K562 (cell line): ENCODE measurements around the gene SRBD1. TPM values are rescaled to one million over a fixed set of nuclear protein-coding genes. Genes with fewer than 3 reads are reported as not detected.

ENCODE experiments used
- ATAC-seq: fragments of 200-7000 bp; cut with Tn5 transposase; 3 replicates; pipeline ENCODE4 v1.9.1; 2020; ENCODE audit warnings: moderate library complexity
- BruUV-seq: library from RNA; stranded (reverse); fragments of 400-500 nt; replicated peaks from 2 replicates; lab custom pipeline; 2021; lab: Mats Ljungman, UMichigan
- CTCF ChIA-PET: fragments of 300-600 bp; formaldehyde crosslinking; extraction: SDS; loops from one replicate; lab custom pipeline; 2021; ENCODE audit warnings: low intra/inter-chr PET ratio; lab: Yijun Ruan, JAX
- POLR2A ChIA-PET: fragments of 300-600, 350-650 bp; sonication (Branson Sonifier 250); formaldehyde crosslinking; extraction: SDS; loops from one replicate; lab custom pipeline; 2021; ENCODE audit warnings: antibody characterized with exemption, inconsistent platforms; lab: Yijun Ruan, JAX
- DNase-seq, 4 experiments: peaks; one replicate each; pipeline versions ENCODE4 v3.0.0 to v3.0.0-alpha.2; 2011 to 2018; ENCODE audit warnings: low spot score in 3 of 4, mixed read lengths in 3 of 4; ENCODE audit errors: extremely low read depth in 1 of 4
- FAIRE-seq: peaks from 2 replicates; lab custom pipeline; 2011; peaks lifted over from hg19 to GRCh38; lab: Jason Lieb, UNC
- H2AFZ ChIP-seq: 2 replicates; pipeline ENCODE4 v1.6.0; 2011; ENCODE audit warnings: low read depth, low read length, control low read depth, inconsistent platforms
- H3K27ac ChIP-seq: fragments of 200-600 bp; 3 replicates; pipeline ENCODE4 v1.8.0; 2011; ENCODE audit warnings: low read depth, mild to moderate bottlenecking, control low read depth, inconsistent platforms, low read length, moderate library complexity, mixed read lengths; ENCODE audit errors: extremely low read depth
- H3K27me3 ChIP-seq, 2 experiments: fragments of 300-600 bp in 1 of 2; 2 replicates in 1 of 2; 3 replicates in 1 of 2; pipeline versions ENCODE4 v1.6.0 to v1.8.0; 2011; ENCODE audit warnings: inconsistent platforms in 2 of 2, low read length in 2 of 2, mild to moderate bottlenecking in 1 of 2, mixed read lengths in 1 of 2, moderate library complexity in 1 of 2; ENCODE audit not compliant: control insufficient read depth in 2 of 2, insufficient read depth in 2 of 2
- H3K36me3 ChIP-seq: fragments of 300-600 bp; 3 replicates; pipeline ENCODE4 v1.8.0; 2011; ENCODE audit warnings: mild to moderate bottlenecking, low read length, inconsistent platforms; ENCODE audit not compliant: control insufficient read depth, insufficient read depth
- H3K4me1 ChIP-seq, 2 experiments: fragments of 200-600 bp in 1 of 2; replicated peaks in 1 of 2; 2 replicates in 1 of 2; 3 replicates in 1 of 2; pipeline versions ENCODE4 v1.5.1 to v1.8.0; 2011; ENCODE audit warnings: inconsistent platforms in 2 of 2, low read length in 2 of 2, mild to moderate bottlenecking in 1 of 2, mixed read lengths in 1 of 2, moderate library complexity in 1 of 2; ENCODE audit not compliant: control insufficient read depth in 2 of 2, insufficient read depth in 2 of 2
- H3K4me2 ChIP-seq: 2 replicates; pipeline ENCODE4 v1.6.1; 2011; ENCODE audit warnings: low read length, control low read depth, inconsistent platforms, mixed read lengths; ENCODE audit not compliant: insufficient read depth
- H3K4me3 ChIP-seq: fragments of 200-600 bp; sonication (generic), shearing (Covaris generic); 2 replicates; pipeline ENCODE4 v1.5.1; 2016; ENCODE audit warnings: control low read depth, inconsistent platforms
- H3K79me2 ChIP-seq: fragments of 200-600 bp; 3 replicates; pipeline ENCODE4 v1.8.0; 2011; ENCODE audit warnings: low read length, inconsistent platforms; ENCODE audit not compliant: control insufficient read depth, insufficient read depth
- H3K9ac ChIP-seq, 2 experiments: 2 replicates each; pipeline versions ENCODE4 v1.6.0 to v1.6.1; 2011; ENCODE audit warnings: low read depth in 2 of 2, low read length in 2 of 2, control low read depth in 1 of 2, inconsistent platforms in 1 of 2, mild to moderate bottlenecking in 1 of 2, mixed read lengths in 1 of 2; ENCODE audit not compliant: insufficient read depth in 1 of 2
- H3K9me1 ChIP-seq: one replicate; pipeline ENCODE4 v1.6.0; 2011; ENCODE audit warnings: inconsistent platforms, mild to moderate bottlenecking, low read length, moderate library complexity; ENCODE audit not compliant: control insufficient read depth, insufficient read depth
- H3K9me3 ChIP-seq: replicated peaks from 2 replicates; pipeline ENCODE4 v1.5.1; 2011; ENCODE audit warnings: low read depth, low read length, inconsistent platforms; ENCODE audit not compliant: control insufficient read depth, insufficient read depth
- H4K20me1 ChIP-seq: replicated peaks from 2 replicates; pipeline ENCODE4 v1.6.1; 2011; ENCODE audit warnings: low read length, inconsistent platforms, mixed read lengths; ENCODE audit not compliant: control insufficient read depth, insufficient read depth
- AFF1 ChIP-seq, 2 experiments: fragments of 450-650 bp; IDR thresholded peaks; 2 replicates each; pipeline ENCODE4 v1.6.1; 2018; ENCODE audit warnings: mild to moderate bottlenecking in 2 of 2, low read depth in 1 of 2; ENCODE audit not compliant: partially characterized antibody in 2 of 2
- CBX3 ChIP-seq, 2 experiments: IDR thresholded peaks; 1 replicate in 1 of 2; 2 replicates in 1 of 2; pipeline ENCODE4 v1.6.1; 2012; ENCODE audit warnings: inconsistent platforms in 2 of 2, low read length in 2 of 2, borderline replicate concordance in 1 of 2, control low read depth in 1 of 2
- CCNT2 ChIP-seq: IDR thresholded peaks from 2 replicates; pipeline ENCODE4 v1.6.1; 2011; ENCODE audit warnings: borderline replicate concordance, low read depth, mild to moderate bottlenecking, moderate library complexity, mixed read lengths, low read length; ENCODE audit not compliant: insufficient read length; ENCODE audit errors: extremely low read depth
- CHCHD3 ChIP-seq: fragments of 250-450 bp; sonication (Bioruptor Pico); IDR thresholded peaks from 2 replicates; pipeline ENCODE4 v2.1.2; 2022; ENCODE audit warnings: mild to moderate bottlenecking
- CREB5 ChIP-seq: fragments of 250-450 bp; sonication (Bioruptor Pico); IDR thresholded peaks from 2 replicates; pipeline ENCODE4 v1.5.0; 2020; ENCODE audit warnings: mild to moderate bottlenecking
- IRF2 ChIP-seq: sonication (generic); formaldehyde crosslinking; IDR thresholded peaks from 2 replicates; pipeline ENCODE4 v1.8.1; 2022; ENCODE audit warnings: mild to moderate bottlenecking, missing genetic modification reagents
- KLF16 ChIP-seq: IDR thresholded peaks from 2 replicates; pipeline ENCODE4 v1.6.1; 2016; ENCODE audit warnings: antibody characterized with exemption
- NCOA2 ChIP-seq, 2 experiments: fragments of 450-650 bp; IDR thresholded peaks; 2 replicates each; pipeline ENCODE4 v1.6.1; 2018; ENCODE audit warnings: mild to moderate bottlenecking in 2 of 2, moderate library complexity in 1 of 2; ENCODE audit not compliant: partially characterized antibody in 2 of 2
- NEUROD1 ChIP-seq: fragments of 150-350 bp; IDR thresholded peaks from 2 replicates; pipeline ENCODE4 v1.6.1; 2014; ENCODE audit warnings: borderline replicate concordance, low read length, low read depth; ENCODE audit not compliant: partially characterized antibody
- TARDBP ChIP-seq: fragments of 450-650 bp; IDR thresholded peaks from 2 replicates; pipeline ENCODE4 v1.6.1; 2016
- ZNF23 ChIP-seq: fragments of 250-450 bp; sonication (Bioruptor Pico); IDR thresholded peaks from 2 replicates; pipeline ENCODE4 v1.4.0; 2020; ENCODE audit warnings: mild to moderate bottlenecking
- WGBS: fragments of 100-300 bp; shearing (Covaris generic); methylation state at CpG from one replicate; pipeline ENCODE4 v1.1.6; 2016; ENCODE audit warnings: low coverage, mixed read lengths; ENCODE audit not compliant: insufficient coverage; ENCODE audit errors: missing lambda C conversion rate; 5-methylcytosine and 5-hydroxymethylcytosine counted together
- in situ Hi-C: fragments of 300-500 bp; cut with MboI; formaldehyde crosslinking; loops from 4 replicates; pipeline ENCODE4 v1.15.0; 2018; ENCODE audit warnings: inconsistent platforms, mixed read lengths
- intact Hi-C: fragments of 100-400 bp; cut with micrococcal nuclease; formaldehyde crosslinking; loops from 2 replicates; pipeline ENCODE4 v1.14.2; 2022
- polyA plus RNA-seq, 8 experiments: library from polyadenylated mRNA; depleted of rRNA in 4 of 8; stranded (reverse) in 5 of 8; unstranded in 3 of 8; fragments of >200 nt; fragmentation: Nextera tagmentation in 2 of 8; fragmentation: Illumina TruSeq in 1 of 8; extraction: Ambion mirVana in 2 of 8; extraction: Trizol in 1 of 8; gene quantifications; 2 replicates each; pipeline versions ENCODE4 v1.2.1 to v1.2.3, GENCODE V29; 2011 to 2014; ENCODE audit warnings: inconsistent platforms in 1 of 8, missing spikeins in 1 of 8
- total RNA-seq, 7 experiments: library from RNA; depleted of rRNA in 6 of 7; stranded (reverse); fragments of >200 nt in 6 of 7; fragmentation: Illumina TruSeq in 2 of 7; extraction: Trizol in 2 of 7; gene quantifications; 2 replicates each; pipeline versions ENCODE4 v1.2.1 to v1.2.3, GENCODE V29; 2011 to 2021; ENCODE audit warnings: low replicate concordance in 1 of 7

SRBD1 gene
- total and polyA plus RNA-seq, 9 of the 15 experiments (the other 6 are each of a cell fraction or from before 2014, with no cell fraction given), result 6.9 to 23.2 (median 14.7) TPM

GRCh38 chr2:45571940-45572339, 39.1 kb downstream of the SRBD1 start (continued):
- 0 out of 3 replicates have a peak, but pooled peaks of 1 of the 2 experiments have one; percentile 35 for TF ChIP-seq CBX3 (IDR thresholded peaks at IDR 0.05; ENCODE audit: borderline replicate concordance in 1 of 2, low read length in 2 of 2)
- TF ChIP-seq AFF1 (IDR thresholded peaks at IDR 0.05; ENCODE audit: low read depth in 1 of 2, partially characterized antibody in 2 of 2), result no peak

GRCh38 chr2:45570671-45571334, 40.3 kb downstream of the SRBD1 start:
- no TSS peak for BruUV-seq
- peaks cover 0 to 5% of the 10 kb centered on the region in 2 experiments; a peak in 2 of 5 replicates for H3K4me1 ChIP-seq
- POLR2A ChIA-PET, result no interaction called here

More at GRCh38 chr2:45570671-45571334, 40.3 kb downstream of the SRBD1 start:
- Histone ChIP-seq H3K9me1 (no peaks in the 10 kb centered on the region), H2AFZ (no peak overlapping the region), H4K20me1 (no peaks in the 10 kb centered on the region), H3K27ac (no peak overlapping the region), H3K9ac (no peak overlapping the region), H3K36me3 (peaks cover 40% of the 10 kb centered on the region), H3K27me3 (no peaks in the 10 kb centered on the region), H3K79me2 (0 out of 3 replicates have a peak, but pooled peaks cover 2% of the 10 kb centered on the region), H3K4me2 (no peak overlapping the region), H3K4me3 (no peak overlapping the region), H3K9me3 (no peaks in the 10 kb centered on the region)
- TF ChIP-seq IRF2 (CRISPR knock-in tag) (no peak), KLF16 (no peak), CREB5 (CRISPR knock-in tag) (no peak), CCNT2 (no peak), CHCHD3 (CRISPR knock-in tag) (no peak), NCOA2 (IDR thresholded peaks at IDR 0.05; ENCODE audit: partially characterized antibody in 2 of 2) (no peak), ZNF23 (CRISPR knock-in tag) (no peak), NEUROD1 (no peak), TARDBP (no peak)
- intact Hi-C loops, result no loop called here
- DNase-seq (no peak), FAIRE-seq (no peak), ATAC-seq (no peak)
- in situ Hi-C loops, result no loop called here
- 82% methylated on average over 3 of the region's 3 CpGs for WGBS
- CTCF ChIA-PET, result no interaction called here
